ENCODE measurements around the gene NR2F1-AS1. TPM values are rescaled to one million over a fixed set of nuclear protein-coding genes. Genes with fewer than 3 reads are reported as not detected.

The NR2F1-AS1 gene
- total RNA-seq, 2 experiments from 2014 or later = not detected

DNA sequence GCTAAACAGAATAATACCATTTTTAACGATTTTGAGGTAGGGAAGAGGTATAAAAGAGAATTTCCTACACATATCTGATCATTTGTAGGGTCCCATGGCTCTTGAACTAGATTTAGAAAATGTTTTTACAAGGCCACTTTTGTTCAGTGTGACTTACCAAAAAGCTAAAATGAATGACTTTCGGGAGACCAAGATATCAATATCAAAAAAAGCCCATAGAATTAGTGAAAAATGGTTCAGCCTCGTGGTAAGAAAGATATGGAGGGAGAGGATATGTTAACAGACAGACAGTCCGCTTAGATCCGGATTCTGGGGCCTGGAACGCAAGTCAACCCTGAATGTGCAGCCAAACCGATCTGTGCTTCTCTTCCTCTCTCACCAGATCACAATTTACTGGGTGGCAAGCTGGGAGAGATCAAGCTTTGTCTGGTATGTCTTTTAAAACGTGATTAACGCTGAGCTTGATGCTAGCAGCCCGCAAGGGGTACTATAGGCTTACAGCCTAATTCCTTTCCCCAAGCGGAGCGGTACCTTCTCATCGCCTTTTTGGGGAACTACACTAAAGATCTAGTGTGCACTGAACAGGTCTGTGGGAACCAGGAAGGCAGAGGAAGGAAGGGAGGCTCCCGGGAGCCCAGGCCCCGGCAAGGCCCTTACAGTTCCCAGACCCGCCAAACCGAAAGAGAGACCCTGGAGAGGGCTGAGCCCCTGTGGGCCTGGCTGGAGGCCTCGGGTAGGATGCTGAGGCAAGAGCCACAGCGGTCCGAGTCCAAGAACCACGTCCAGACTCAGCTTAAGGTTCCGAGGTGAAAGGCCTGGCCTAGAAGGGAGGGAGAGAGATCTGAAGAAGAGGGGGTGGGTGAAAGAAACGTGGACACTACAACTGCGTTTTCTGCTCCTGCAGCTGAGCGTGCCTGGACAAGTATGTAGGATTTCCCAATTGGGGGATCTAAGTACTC lies 2.9 kb downstream of the NR2F1-AS1 start:
- Mint-ChIP-seq H3K9me3 (no peaks in the 10 kb centered on the region), H3K4me1 (ENCODE audit: low read depth) (peaks cover 9% of the 10 kb centered on the region), H3K27me3 (peaks cover 63% of the 10 kb centered on the region), H3K27ac (no peak overlapping the region), H3K4me3 (no peak overlapping the region), H3K36me3 (no peaks in the 10 kb centered on the region)
- no peak for DNase-seq
- CTCF ChIA-PET = interaction anchor here (1.5 to 2.3 kb wide), 2 partner anchors 10 to 222 kb away, joined by 5 to 8 read pairs; no protein-coding TSS in a partner anchor
- intact Hi-C loops (cut with micrococcal nuclease) = no loop called here
- POLR2A ChIA-PET = no interaction called here

DNA sequence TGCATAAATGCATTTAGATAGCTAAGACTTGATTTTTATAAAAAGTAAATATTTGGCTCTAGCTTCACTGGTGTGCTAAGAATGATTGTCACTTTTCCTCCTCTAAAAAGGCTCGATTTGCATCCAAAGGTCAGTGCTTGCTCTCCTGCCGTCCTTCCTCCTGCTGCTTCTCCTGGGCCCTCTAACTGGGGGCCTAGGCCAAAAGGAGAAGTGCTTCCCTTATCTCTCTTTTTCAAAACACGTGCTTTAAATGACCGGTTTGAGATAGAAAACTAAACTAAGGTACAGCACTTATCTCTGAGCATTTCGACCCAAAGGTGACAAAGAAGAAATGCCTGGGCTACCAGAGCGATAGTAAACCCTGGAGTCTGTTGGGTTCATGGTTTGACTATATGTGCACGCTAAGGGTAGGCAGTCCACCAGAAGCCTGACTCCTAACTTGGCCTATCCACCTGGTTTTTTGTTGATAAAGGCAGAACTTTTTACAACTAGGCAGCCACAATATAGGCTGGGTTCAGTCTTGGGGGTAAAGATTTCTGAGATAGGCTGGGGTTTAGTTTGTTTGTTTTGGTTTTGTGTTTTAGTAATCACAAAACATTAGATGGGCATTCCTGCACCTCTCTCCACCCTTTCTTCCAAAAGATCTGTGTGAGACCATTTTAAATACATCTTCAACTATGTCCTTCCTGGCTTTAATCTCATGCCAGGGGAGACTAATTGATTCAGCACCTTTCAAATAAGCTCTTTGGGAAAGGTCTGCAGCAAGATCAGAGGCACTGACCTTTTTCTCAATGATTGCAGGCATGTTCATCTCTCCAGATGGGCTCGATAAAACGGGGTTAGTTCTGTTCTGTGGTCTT lies 3.8 kb downstream of the NR2F1-AS1 start:
- DNase-seq = no peak
- ChIA-PET POLR2A (no interaction called here), CTCF (interaction anchor here (1.5 to 2.3 kb wide), 2 partner anchors 11 to 223 kb away, joined by 5 to 8 read pairs; no protein-coding TSS in a partner anchor)
- Mint-ChIP-seq H3K4me1 (ENCODE audit: low read depth) (peaks cover 13% of the 10 kb centered on the region), H3K36me3 (no peaks in the 10 kb centered on the region), H3K27ac (no peak overlapping the region), H3K9me3 (no peaks in the 10 kb centered on the region), H3K4me3 (no peak overlapping the region), H3K27me3 (peaks cover 72% of the 10 kb centered on the region)
- intact Hi-C loops (cut with micrococcal nuclease) = no loop called here

DNA sequence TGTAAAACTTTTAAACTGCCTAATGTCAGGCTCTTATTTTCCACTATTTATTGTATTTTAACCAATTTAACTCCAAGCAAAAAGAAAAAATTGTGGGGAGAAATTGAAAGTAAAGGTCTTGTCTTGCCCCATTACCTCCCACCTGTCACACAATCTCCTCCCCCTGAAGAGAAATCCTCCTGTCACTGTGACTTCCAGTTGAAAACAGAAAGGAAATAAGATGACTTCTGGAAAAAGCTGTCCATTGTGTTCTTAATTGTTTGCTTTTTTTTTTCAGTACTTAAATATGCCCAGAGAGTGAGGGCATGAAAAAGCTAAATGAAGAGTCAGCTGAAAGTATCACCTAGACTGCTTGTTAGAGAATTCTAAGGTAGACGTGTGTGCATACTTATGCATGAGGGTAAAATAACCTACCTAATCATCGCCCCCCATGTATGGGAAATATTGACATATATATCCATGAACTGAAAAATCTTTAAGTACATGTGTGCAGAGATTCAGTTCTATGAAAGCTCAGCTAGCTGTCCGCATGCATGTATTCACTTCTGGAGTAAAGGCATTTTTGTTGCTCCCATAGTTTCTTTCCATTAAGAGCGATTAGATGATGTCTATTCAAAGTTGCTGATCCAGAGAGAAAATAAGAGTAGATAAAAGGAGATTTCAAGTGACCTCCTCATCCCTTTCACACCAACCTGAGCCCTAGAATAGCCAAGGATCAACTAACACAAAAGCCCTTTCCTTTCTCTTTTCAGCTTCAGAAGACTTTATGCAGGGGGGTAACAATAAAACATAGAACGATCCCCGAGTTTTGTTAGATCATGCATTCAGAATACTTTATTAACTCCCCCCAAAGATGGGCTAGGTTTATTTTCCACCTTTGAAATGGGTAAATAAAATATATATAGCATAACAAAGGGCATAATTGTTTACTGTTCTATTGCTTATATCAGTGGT lies 5.3 kb downstream of the NR2F1-AS1 start:
- Mint-ChIP-seq H3K27me3 (peaks cover 82% of the 10 kb centered on the region), H3K9me3 (no peaks in the 10 kb centered on the region), H3K4me3 (no peak overlapping the region), H3K36me3 (no peaks in the 10 kb centered on the region), H3K4me1 (ENCODE audit: low read depth) (peaks cover 21% of the 10 kb centered on the region), H3K27ac (no peak overlapping the region)
- DNase-seq = no peak
- CTCF ChIA-PET = interaction anchor here (1.2 to 2.3 kb wide), 2 partner anchors 12 to 225 kb away, joined by 3 to 8 read pairs; no protein-coding TSS in a partner anchor
- intact Hi-C loops (cut with micrococcal nuclease) = no loop called here
- POLR2A ChIA-PET = no interaction called here

DNA sequence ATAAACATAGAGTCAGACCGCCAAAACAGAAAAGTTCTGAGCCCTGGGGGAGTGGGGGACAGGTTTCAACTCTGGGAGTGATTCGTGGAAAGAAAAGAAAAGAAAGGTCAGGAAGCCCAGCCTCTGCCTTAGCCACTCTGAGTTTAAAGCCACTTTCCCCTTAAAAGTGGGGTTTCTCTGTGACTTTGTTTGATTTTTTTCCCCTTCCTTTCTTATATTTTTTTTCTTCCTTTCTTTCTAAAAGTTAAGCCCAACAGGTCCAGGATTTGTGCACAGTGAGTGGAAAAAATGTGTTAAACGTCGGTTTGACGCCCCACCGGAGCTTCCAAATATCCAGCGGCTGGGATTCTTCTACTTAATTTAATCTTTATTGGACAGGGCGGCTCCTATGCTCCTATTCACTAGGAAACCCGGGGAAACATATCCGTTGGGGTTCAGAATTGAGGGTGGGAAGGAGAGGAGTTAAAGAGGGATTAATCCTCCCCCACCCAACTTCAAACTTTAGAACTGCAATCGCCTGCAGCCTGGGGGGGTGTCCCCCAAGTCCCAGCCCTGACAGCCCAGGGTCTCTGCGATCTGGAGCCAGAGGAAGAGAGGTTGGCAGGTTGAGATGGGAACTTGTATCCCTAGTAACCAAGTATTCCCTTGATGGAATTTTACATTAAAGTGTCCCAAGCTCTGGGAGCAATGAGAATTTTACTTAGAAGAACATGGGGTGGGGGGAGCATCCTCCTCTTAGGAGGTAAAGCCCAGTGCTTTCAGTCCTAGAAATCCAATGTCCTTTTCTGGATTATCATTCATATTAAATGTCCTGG lies 6.3 kb downstream of the NR2F1-AS1 start:
- POLR2A ChIA-PET = no interaction called here
- CTCF ChIA-PET = interaction anchor here (1.2 kb wide), 1 partner anchor 226 kb away, joined by 3 read pairs; no protein-coding TSS in a partner anchor
- Mint-ChIP-seq H3K27ac (no peak overlapping the region), H3K4me3 (no peak overlapping the region), H3K27me3 (peaks cover 81% of the 10 kb centered on the region), H3K36me3 (no peaks in the 10 kb centered on the region), H3K9me3 (no peaks in the 10 kb centered on the region), H3K4me1 (ENCODE audit: low read depth) (peaks cover 19% of the 10 kb centered on the region)
- intact Hi-C loops (cut with micrococcal nuclease) = no loop called here
- DNase-seq = no peak

DNA sequence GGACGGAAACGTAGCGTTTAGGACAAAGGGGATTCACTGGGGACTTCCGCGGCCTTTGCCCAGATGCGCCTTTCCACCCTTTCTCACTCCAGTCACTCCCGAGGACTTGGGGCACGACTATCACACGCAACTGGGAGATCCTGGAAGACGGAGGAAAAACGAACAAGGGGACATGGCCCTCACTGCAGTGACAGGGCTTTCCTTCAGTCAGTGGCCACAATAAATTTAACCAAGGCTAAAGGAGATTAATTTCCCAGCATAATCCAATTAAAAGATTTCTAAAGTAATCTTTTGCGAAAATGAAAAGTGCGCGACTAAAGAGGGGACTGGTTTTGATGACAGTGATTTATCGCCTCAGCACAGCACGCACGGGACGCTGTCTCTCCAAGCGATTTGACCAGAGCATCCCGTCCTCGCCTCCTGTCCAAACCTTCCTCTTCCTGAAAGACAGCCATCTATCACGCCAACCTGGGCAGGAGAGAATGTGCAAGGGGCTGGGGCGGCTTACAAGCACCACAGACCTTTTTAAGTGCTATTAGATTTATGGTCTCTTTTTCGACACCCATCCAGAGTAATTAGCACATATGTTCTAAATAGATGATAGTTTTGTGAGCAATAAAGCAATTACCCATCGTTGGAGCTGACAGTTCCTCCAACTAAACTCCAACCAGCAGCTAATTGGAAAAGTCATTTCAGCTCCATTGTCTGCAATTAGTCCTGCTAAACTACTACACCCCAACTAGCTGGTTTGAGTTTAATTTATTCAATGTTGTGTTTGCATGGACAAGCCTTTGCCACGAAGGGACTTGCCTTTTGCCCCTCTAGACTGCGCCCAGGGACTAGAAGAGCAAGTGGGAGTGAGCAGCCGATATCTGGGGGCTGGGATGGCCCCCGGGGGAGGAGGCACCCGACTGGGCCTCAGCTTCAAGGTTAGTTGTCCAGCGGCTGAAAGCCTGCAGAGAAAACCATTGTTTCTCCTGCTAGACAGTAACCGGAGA lies 7.4 kb downstream of the NR2F1-AS1 start:
- ChIA-PET POLR2A (no interaction called here), CTCF (no interaction called here)
- no peaks in the 10 kb centered on the region for H3K36me3 Mint-ChIP-seq
- peaks cover 87% of the 10 kb centered on the region for H3K27me3 Mint-ChIP-seq
- DNase-seq = no peak
- no peaks in the 10 kb centered on the region for H3K9me3 Mint-ChIP-seq
- intact Hi-C loops (cut with micrococcal nuclease) = loop anchor here (2.0 kb wide), 1 partner anchor 13 kb away; no protein-coding TSS in a partner anchor
- no peak overlapping the region for H3K27ac Mint-ChIP-seq
- H3K4me1 Mint-ChIP-seq (ENCODE audit: low read depth) = peaks cover 19% of the 10 kb centered on the region
- no peak overlapping the region for H3K4me3 Mint-ChIP-seq

DNA sequence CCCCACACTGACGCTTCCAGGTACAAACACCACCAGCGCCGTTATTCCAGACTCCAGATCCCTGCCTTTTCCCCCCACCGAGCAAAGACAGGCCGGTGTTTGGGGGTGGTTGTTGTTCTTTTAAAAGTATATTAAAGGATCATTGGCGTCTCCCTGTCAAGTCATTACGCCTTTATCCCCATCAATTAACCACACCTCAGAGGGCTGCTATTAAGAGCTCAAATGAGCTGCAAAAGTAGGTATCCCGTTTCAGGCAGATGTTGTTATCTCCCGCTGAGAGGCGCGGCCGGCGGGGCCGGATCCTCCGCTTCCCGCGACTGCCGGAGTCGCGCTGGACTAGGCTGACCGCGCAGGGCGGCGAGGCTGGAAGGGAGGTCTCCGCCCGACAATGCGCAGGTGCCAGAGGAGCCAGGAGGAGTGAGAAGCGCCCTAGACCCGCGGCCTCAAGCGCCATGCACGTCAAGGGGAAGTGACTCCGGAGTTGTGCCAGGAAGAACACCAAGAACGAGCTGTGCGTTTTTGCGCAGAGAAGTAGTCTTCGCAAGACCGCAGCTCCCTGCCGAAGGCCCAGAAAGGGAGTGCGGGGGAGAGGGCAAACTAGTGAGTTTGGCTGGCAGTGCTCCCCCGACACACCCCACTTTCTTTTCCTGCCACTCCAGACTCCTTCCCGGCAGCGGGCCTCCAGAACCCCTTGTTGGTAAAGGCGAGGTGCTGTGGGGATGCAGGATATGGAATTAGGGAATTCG lies 8.2 kb downstream of the NR2F1-AS1 start:
- Mint-ChIP-seq H3K27ac (no peak overlapping the region), H3K4me1 (ENCODE audit: low read depth) (peaks cover 19% of the 10 kb centered on the region), H3K36me3 (no peaks in the 10 kb centered on the region), H3K27me3 (peaks cover 80% of the 10 kb centered on the region), H3K4me3 (no peak overlapping the region), H3K9me3 (no peaks in the 10 kb centered on the region)
- CTCF ChIA-PET = no interaction called here
- intact Hi-C loops (cut with micrococcal nuclease) = loop anchor here (2.0 kb wide), 1 partner anchor 14 kb away; no protein-coding TSS in a partner anchor
- POLR2A ChIA-PET = no interaction called here
- DNase-seq = no peak

DNA sequence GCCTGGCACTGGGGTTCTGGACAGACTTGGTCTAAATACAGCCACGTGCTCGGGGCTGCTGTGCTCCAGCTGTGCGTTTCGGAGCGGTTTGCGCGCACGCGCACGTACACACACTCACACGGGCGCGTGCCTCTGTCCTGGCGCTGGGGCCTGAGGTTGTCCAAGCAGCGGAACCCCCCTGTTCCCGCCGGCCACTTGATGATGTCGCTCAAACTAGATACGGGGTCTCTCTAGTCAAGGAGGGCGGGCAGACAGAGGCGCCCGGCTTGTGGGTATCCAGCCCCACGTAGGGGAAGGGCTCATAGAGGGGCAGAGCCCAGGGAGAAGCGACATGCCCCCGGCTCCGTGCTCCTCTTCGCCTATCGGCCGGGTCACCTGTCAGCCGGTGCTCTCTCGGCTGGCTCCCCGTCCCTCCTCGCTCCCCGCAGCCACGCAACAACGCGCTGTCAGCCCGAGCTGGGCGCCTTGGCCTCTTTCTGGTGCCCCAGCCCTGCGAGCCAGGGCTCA lies 8.9 kb downstream of the NR2F1-AS1 start:
- DNase-seq = no peak
- Mint-ChIP-seq H3K4me1 (ENCODE audit: low read depth) (peaks cover 19% of the 10 kb centered on the region), H3K9me3 (no peaks in the 10 kb centered on the region), H3K27me3 (peaks cover 78% of the 10 kb centered on the region), H3K4me3 (no peak overlapping the region), H3K36me3 (no peaks in the 10 kb centered on the region), H3K27ac (no peak overlapping the region)
- ChIA-PET POLR2A (interaction anchor here (0.7 kb wide), 1 partner anchor 30 kb away, joined by 3 read pairs; no protein-coding TSS in a partner anchor), CTCF (interaction anchor here (1.4 kb wide), 1 partner anchor 229 kb away, joined by 5 read pairs; no protein-coding TSS in a partner anchor)
- intact Hi-C loops (cut with micrococcal nuclease) = loop anchor here (2.0 kb wide), 1 partner anchor 15 kb away; no protein-coding TSS in a partner anchor

DNA sequence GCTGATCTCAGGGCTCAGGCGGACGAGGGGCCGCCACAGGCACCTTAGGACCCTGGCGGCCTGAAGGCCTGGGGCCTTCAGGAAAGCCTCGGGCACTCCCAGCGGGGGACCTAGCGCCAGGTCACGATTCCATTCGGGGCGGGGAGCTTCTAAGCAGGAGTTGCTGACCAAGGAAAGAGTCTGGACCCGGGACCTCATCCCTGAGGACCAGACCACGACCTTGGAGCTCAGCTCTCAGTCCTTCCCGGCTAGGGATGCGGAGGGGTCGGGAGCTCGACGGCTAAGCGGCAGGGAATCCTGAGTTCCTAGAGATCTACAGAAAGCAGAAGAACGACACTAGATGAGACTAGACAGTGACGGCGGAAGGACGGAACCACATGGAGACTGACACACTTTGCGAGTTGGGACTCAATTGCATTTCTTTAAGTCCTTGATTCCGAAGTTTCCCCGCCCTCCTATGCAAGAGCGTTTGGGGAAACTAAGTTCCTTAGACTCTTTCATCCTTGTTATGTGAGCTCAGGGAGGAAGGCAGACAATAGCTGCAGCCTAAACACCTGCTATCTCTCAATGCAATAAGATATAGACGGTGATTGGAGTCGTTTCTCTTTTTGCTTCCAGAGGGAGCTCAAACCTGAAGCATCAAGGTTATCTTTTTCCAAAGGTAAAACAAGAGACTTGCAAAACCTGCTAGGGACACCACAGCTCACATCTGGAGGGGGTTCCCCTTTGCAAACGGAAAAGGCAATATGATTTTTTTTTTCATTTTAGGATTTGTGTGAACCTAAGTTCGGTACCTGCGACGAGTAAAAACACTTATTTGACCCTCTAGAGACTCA lies 9.7 kb downstream of the NR2F1-AS1 start:
- CTCF ChIA-PET = interaction anchor here (0.6 to 1.4 kb wide), 3 partner anchors 10 to 255 kb away, joined by 3 to 5 read pairs (median 4); partner anchors contain the start of gene NR2F1-AS1
- H3K36me3 Mint-ChIP-seq = no peaks in the 10 kb centered on the region
- no peak for DNase-seq
- intact Hi-C loops (cut with micrococcal nuclease) = loop anchor here (2.0 kb wide), 1 partner anchor 31 kb away; no protein-coding TSS in a partner anchor
- H3K4me1 Mint-ChIP-seq (ENCODE audit: low read depth) = peaks cover 19% of the 10 kb centered on the region
- peaks cover 72% of the 10 kb centered on the region for H3K27me3 Mint-ChIP-seq
- H3K9me3 Mint-ChIP-seq = no peaks in the 10 kb centered on the region
- H3K27ac Mint-ChIP-seq = no peak overlapping the region
- H3K4me3 Mint-ChIP-seq = no peak overlapping the region
- POLR2A ChIA-PET = interaction anchor here (0.7 kb wide), 1 partner anchor 31 kb away, joined by 3 read pairs; no protein-coding TSS in a partner anchor

Measured in activated CD4-positive, alpha-beta memory T cell treated with anti-CD3 and anti-CD28 coated beads for 36 hours (primary cell).